ENCODE results near the gene TMEM14C. TPM values are rescaled to one million over a fixed set of nuclear protein-coding genes. Genes with fewer than 3 reads are reported as not detected.
"Not testable (repeated sequence)": the region's sequence is repeated elsewhere in the genome, so short reads cannot be mapped to it uniquely, and the experiment has no call there.

The TMEM14C gene
- total and polyA plus RNA-seq, 2 donors (not counting 3 experiments of a cell fraction or from before 2014, with no cell fraction given): 89.3 to 146 TPM

DNA sequence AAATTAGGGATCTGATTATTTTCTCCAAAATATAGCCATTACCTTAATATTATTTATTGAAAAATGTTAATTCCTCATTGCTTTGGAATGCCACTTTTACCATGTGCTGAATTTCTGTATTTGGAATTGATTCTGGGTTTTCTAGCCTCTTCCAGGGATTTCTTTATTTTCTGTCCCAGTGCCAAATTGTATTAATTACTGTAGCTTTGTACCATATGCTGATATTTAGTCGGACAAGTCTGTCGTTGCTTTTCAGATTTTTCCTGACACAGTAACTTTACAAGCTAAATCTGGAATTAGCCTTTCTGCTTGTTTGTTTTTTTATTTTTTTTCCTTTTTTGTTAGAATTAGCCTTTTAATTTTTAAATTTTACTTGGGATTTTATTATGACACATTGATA, 13.9 kb downstream of the TMEM14C start:
- no peak for DNase-seq (ENCODE audit: low read depth, low spot score)
- intact Hi-C loops (cut with micrococcal nuclease): no loop called here
- Histone ChIP-seq H2AFZ (ENCODE audit: low read depth, low read length) (no peak overlapping the region), H3K4me3 (replicated peaks in 1 of 3; ENCODE audit: insufficient read depth in 1 of 3, low read depth in 1 of 3, low read length in 3 of 3) (no peak overlapping the region), H3K4me1 (ENCODE audit: control insufficient read depth, extremely low read depth, insufficient read depth, low read length) (peaks cover 6% of the 10 kb centered on the region), H3K27me3 (ENCODE audit: control insufficient read depth in 2 of 2, insufficient read depth in 2 of 2, low read length in 2 of 2) (no peaks in the 10 kb centered on the region), H3K9me3 (replicated peaks; ENCODE audit: control insufficient read depth, insufficient read depth, low read length) (no peaks in the 10 kb centered on the region), H4K20me1 (replicated peaks; ENCODE audit: control insufficient read depth, extremely low read depth, insufficient read depth, low read length) (no peaks in the 10 kb centered on the region), H3K79me2 (ENCODE audit: control insufficient read depth, insufficient read depth, low read length) (no peaks in the 10 kb centered on the region), H3K9ac (replicated peaks; ENCODE audit: extremely low read depth, insufficient read depth, low read length) (no peak overlapping the region), H3K4me2 (ENCODE audit: insufficient read depth, low read length) (no peak overlapping the region), H3K36me3 (ENCODE audit: control insufficient read depth in 2 of 2, extremely low read depth in 1 of 2, insufficient read depth in 2 of 2, low read length in 2 of 2) (peaks cover 0 to 4% of the 10 kb centered on the region in 2 experiments), H3K9me1 (replicated peaks; ENCODE audit: control insufficient read depth, extremely low read depth, insufficient read depth, low read length) (no peaks in the 10 kb centered on the region), H3K27ac (ENCODE audit: insufficient read depth, low read depth, low read length) (no peak overlapping the region)
- TF ChIP-seq GATA2 (IDR thresholded peaks at IDR 0.05; ENCODE audit: insufficient read depth, insufficient read length, low read depth, low read length): no peak
- dilution Hi-C loops (cut with MboI; ENCODE audit: extremely low pct_ligation_motif_present, low sequenced_read_pairs): no loop called here
- FAIRE-seq: no peak
- CTCF ChIA-PET: no interaction called here
- POLR2A ChIA-PET: no interaction called here
- no TSS peak for BruUV-seq (replicated peaks)

DNA sequence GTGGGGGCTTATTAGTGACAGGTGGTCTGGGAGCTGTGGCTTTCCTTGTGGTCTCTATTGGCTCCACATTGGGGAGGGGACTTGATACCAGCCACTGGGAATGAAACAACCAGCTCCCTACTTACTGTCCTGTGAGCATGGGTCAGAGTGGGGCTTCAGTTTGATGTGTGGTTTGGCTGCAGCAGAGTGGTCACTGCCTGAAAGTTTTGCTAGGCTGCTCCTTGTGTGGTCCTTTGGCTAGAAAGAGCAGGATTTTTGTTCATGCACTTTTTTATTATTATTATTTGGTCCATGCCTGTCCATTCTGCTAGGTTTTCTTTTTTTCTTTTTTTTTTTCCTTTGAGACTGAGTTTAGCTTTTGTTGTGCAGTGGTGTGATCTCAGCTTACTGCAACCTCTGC, 17.2 kb downstream of the TMEM14C start:
- Histone ChIP-seq H3K9ac (replicated peaks; ENCODE audit: extremely low read depth, insufficient read depth, low read length) (no peak overlapping the region), H3K79me2 (ENCODE audit: control insufficient read depth, insufficient read depth, low read length) (no peaks in the 10 kb centered on the region), H3K9me3 (replicated peaks; ENCODE audit: control insufficient read depth, insufficient read depth, low read length) (no peaks in the 10 kb centered on the region), H3K27ac (ENCODE audit: insufficient read depth, low read depth, low read length) (no peak overlapping the region), H3K36me3 (ENCODE audit: control insufficient read depth in 2 of 2, extremely low read depth in 1 of 2, insufficient read depth in 2 of 2, low read length in 2 of 2) (no peaks in the 10 kb centered on the region), H3K27me3 (ENCODE audit: control insufficient read depth in 2 of 2, insufficient read depth in 2 of 2, low read length in 2 of 2) (no peaks in the 10 kb centered on the region), H3K4me3 (replicated peaks in 1 of 3; ENCODE audit: insufficient read depth in 1 of 3, low read depth in 1 of 3, low read length in 3 of 3) (no peak overlapping the region), H4K20me1 (replicated peaks; ENCODE audit: control insufficient read depth, extremely low read depth, insufficient read depth, low read length) (no peaks in the 10 kb centered on the region), H3K4me2 (ENCODE audit: insufficient read depth, low read length) (no peak overlapping the region), H2AFZ (ENCODE audit: low read depth, low read length) (no peak overlapping the region), H3K9me1 (replicated peaks; ENCODE audit: control insufficient read depth, extremely low read depth, insufficient read depth, low read length) (no peaks in the 10 kb centered on the region), H3K4me1 (ENCODE audit: control insufficient read depth, extremely low read depth, insufficient read depth, low read length) (peaks cover 3% of the 10 kb centered on the region)
- POLR2A ChIA-PET: no interaction called here
- BruUV-seq (replicated peaks): no TSS peak
- TF ChIP-seq EZH2 (IDR thresholded peaks at IDR 0.05; ENCODE audit: borderline replicate concordance, low read depth, low read length, severe bottlenecking): no peak
- TF ChIP-seq JUN (IDR thresholded peaks at IDR 0.05; ENCODE audit: borderline replicate concordance, insufficient read depth, insufficient read length, low read depth): no peak
- no peak for TF ChIP-seq POLR2A (IDR thresholded peaks at IDR 0.05; ENCODE audit: low read depth, low read length)
- no peak for TF ChIP-seq POLR2AphosphoS5 (IDR thresholded peaks at IDR 0.05; ENCODE audit: insufficient read depth, low read depth, low read length)
- TF ChIP-seq, protein P1, sequence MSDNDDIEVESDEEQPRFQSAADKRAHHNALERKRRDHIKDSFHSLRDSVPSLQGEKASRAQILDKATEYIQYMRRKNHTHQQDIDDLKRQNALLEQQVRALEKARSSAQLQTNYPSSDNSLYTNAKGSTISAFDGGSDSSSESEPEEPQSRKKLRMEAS (IDR thresholded peaks at IDR 0.05; ENCODE audit: insufficient read depth, insufficient read length): no peak
- no peak for TF ChIP-seq MYC (IDR thresholded peaks at IDR 0.05; ENCODE audit: low read depth, low read length)
- no peak for TF ChIP-seq FOS (IDR thresholded peaks at IDR 0.05; ENCODE audit: borderline replicate concordance, insufficient read depth, low read length)
- TF ChIP-seq, protein P2, sequence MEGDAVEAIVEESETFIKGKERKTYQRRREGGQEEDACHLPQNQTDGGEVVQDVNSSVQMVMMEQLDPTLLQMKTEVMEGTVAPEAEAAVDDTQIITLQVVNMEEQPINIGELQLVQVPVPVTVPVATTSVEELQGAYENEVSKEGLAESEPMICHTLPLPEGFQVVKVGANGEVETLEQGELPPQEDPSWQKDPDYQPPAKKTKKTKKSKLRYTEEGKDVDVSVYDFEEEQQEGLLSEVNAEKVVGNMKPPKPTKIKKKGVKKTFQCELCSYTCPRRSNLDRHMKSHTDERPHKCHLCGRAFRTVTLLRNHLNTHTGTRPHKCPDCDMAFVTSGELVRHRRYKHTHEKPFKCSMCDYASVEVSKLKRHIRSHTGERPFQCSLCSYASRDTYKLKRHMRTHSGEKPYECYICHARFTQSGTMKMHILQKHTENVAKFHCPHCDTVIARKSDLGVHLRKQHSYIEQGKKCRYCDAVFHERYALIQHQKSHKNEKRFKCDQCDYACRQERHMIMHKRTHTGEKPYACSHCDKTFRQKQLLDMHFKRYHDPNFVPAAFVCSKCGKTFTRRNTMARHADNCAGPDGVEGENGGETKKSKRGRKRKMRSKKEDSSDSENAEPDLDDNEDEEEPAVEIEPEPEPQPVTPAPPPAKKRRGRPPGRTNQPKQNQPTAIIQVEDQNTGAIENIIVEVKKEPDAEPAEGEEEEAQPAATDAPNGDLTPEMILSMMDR (IDR thresholded peaks at IDR 0.05; ENCODE audit: extremely low read depth in 1 of 2, insufficient read depth in 1 of 2, low read depth in 1 of 2, low read length in 2 of 2): no peak
- TF ChIP-seq GATA2 (IDR thresholded peaks at IDR 0.05; ENCODE audit: insufficient read depth, insufficient read length, low read depth, low read length): no peak
- intact Hi-C loops (cut with micrococcal nuclease) (no loop called here), dilution Hi-C loops (cut with MboI; ENCODE audit: extremely low pct_ligation_motif_present, low sequenced_read_pairs) (no loop called here)
- CTCF ChIA-PET: interaction anchor here (1.0 kb wide), 1 partner anchor 19 kb away, joined by 3 read pairs; no protein-coding TSS in a partner anchor
- DNase-seq (ENCODE audit: low read depth, low spot score) (no peak), FAIRE-seq (no peak)

DNA sequence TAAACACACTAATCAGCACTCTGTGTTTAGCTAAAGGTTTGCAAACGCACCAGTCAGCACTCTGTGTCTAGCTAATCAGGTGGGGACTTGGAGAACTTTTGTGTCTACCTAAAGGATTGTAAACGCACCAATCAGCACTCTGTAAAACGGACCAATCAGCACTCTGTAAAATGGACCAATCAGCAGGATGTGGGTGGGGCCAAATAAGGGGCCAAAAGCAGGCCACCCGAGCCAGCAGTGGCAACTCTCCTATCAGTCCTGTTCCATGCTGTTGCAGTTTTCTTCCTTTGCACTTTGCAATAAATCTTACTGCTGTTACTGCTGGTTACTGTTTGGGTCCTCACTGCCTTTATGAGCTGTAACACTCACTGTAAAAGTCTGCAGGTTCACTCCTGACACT, 18.8 kb downstream of the TMEM14C start:
- BruUV-seq (replicated peaks); H4K20me1 ChIP-seq (replicated peaks; ENCODE audit: control insufficient read depth, extremely low read depth, insufficient read depth, low read length); H3K4me1 ChIP-seq (ENCODE audit: control insufficient read depth, extremely low read depth, insufficient read depth, low read length); DNase-seq (ENCODE audit: low read depth, low spot score); FAIRE-seq; POLR2A ChIA-PET; H3K27me3 ChIP-seq (ENCODE audit: control insufficient read depth in 2 of 2, insufficient read depth in 2 of 2, low read length in 2 of 2); H3K79me2 ChIP-seq (ENCODE audit: control insufficient read depth, insufficient read depth, low read length); H3K9me3 ChIP-seq (replicated peaks; ENCODE audit: control insufficient read depth, insufficient read depth, low read length); H2AFZ ChIP-seq (ENCODE audit: low read depth, low read length); H3K27ac ChIP-seq (ENCODE audit: insufficient read depth, low read depth, low read length); H3K4me3 ChIP-seq (replicated peaks in 1 of 3; ENCODE audit: insufficient read depth in 1 of 3, low read depth in 1 of 3, low read length in 3 of 3); H3K4me2 ChIP-seq (ENCODE audit: insufficient read depth, low read length); dilution Hi-C loops (cut with MboI; ENCODE audit: extremely low pct_ligation_motif_present, low sequenced_read_pairs); H3K9ac ChIP-seq (replicated peaks; ENCODE audit: extremely low read depth, insufficient read depth, low read length); H3K9me1 ChIP-seq (replicated peaks; ENCODE audit: control insufficient read depth, extremely low read depth, insufficient read depth, low read length); H3K36me3 ChIP-seq (ENCODE audit: control insufficient read depth in 2 of 2, extremely low read depth in 1 of 2, insufficient read depth in 2 of 2, low read length in 2 of 2); intact Hi-C loops (cut with micrococcal nuclease): not testable (repeated sequence)
- CTCF ChIA-PET: interaction anchor here (0.7 kb wide), 1 partner anchor 74 kb away, joined by 3 read pairs; no protein-coding TSS in a partner anchor

All from endothelial cell of umbilical vein (primary cell).